K562 (cell line): ENCODE data around the gene MARK3. TPM values are rescaled to one million over a fixed set of nuclear protein-coding genes. Genes with fewer than 3 reads are reported as not detected.

Experiments
- CC2D1A ChIP-seq: fragments of 450-650 bp; IDR thresholded peaks from 2 replicates; pipeline ENCODE4 v1.6.1; 2017; ENCODE audit warnings: mild to moderate bottlenecking
- DNMT1 ChIP-seq: fragments of 450-650 bp; IDR thresholded peaks from 2 replicates; pipeline ENCODE4 v1.6.1; 2016; ENCODE audit warnings: antibody characterized with exemption, mild to moderate bottlenecking
- FIP1L1 ChIP-seq: fragments of 200-400 bp; formaldehyde crosslinking; IDR thresholded peaks from 2 replicates; pipeline ENCODE4 v1.6.1; 2018; ENCODE audit warnings: mild to moderate bottlenecking, low read depth, low read length; ENCODE audit not compliant: poor library complexity, severe bottlenecking
- FOXM1 ChIP-seq, 2 experiments: fragments of 450-650 bp in 1 of 2; sonication (generic) in 1 of 2; formaldehyde crosslinking in 1 of 2; IDR thresholded peaks; 2 replicates each; pipeline versions ENCODE4 v1.6.1 to v1.9.0; 2017 to 2022; ENCODE audit warnings: low read depth in 2 of 2, mild to moderate bottlenecking in 2 of 2, missing genetic modification reagents in 1 of 2, moderate library complexity in 1 of 2
- HNRNPL ChIP-seq: fragments of 200-400 bp; formaldehyde crosslinking; IDR thresholded peaks from 2 replicates; pipeline ENCODE4 v1.6.1; 2017; ENCODE audit warnings: low read depth, mild to moderate bottlenecking, low read length
- KLF1 ChIP-seq: fragments of 450-650 bp; IDR thresholded peaks from 2 replicates; pipeline ENCODE4 v1.6.1; 2016; ENCODE audit warnings: missing genetic modification characterization, missing compliant biosample characterization
- MYBL2 ChIP-seq, 2 experiments: fragments of 450-650 bp in 1 of 2; sonication (generic) in 1 of 2; formaldehyde crosslinking in 1 of 2; IDR thresholded peaks; 2 replicates each; pipeline versions ENCODE4 v1.6.1 to v1.8.1; 2017 to 2022; ENCODE audit warnings: borderline replicate concordance in 1 of 2, inconsistent platforms in 1 of 2, low read depth in 1 of 2, mild to moderate bottlenecking in 1 of 2, missing genetic modification reagents in 1 of 2, moderate library complexity in 1 of 2
- NR2C2 ChIP-seq, 2 experiments: fragments of 200-800 bp in 1 of 2; sonication (Bioruptor generic) in 1 of 2; sonication (generic) in 1 of 2; formaldehyde crosslinking in 1 of 2; IDR thresholded peaks; 2 replicates each; pipeline versions ENCODE4 v1.6.1 to v1.8.0; 2016 to 2022; ENCODE audit warnings: mild to moderate bottlenecking in 1 of 2, missing compliant biosample characterization in 1 of 2, missing genetic modification characterization in 1 of 2, missing genetic modification reagents in 1 of 2
- RBM14 ChIP-seq: fragments of 200-400 bp; formaldehyde crosslinking; IDR thresholded peaks from 2 replicates; pipeline ENCODE4 v1.6.1; 2018; ENCODE audit warnings: low read depth, mild to moderate bottlenecking, low read length, moderate library complexity, borderline replicate concordance; ENCODE audit not compliant: insufficient read depth
- SIRT6 ChIP-seq: IDR thresholded peaks from one replicate; pipeline ENCODE4 v1.6.1; 2012; ENCODE audit warnings: low read depth, mild to moderate bottlenecking, control low read depth, inconsistent platforms, low read length, moderate library complexity
- STAT6 ChIP-seq: sonication (generic); formaldehyde crosslinking; IDR thresholded peaks from 2 replicates; pipeline ENCODE4 v1.8.1; 2023; ENCODE audit warnings: mild to moderate bottlenecking, missing genetic modification reagents
- TAF9B ChIP-seq: fragments of 450-650 bp; IDR thresholded peaks from 2 replicates; pipeline ENCODE4 v1.6.1; 2018; ENCODE audit warnings: mild to moderate bottlenecking; ENCODE audit not compliant: partially characterized antibody
- ZNF121 ChIP-seq: sonication (generic); formaldehyde crosslinking; conservative IDR thresholded peaks from 2 replicates; pipeline ENCODE4 v1.8.0; 2022; ENCODE audit warnings: missing genetic modification reagents
- ZNF140 ChIP-seq: fragments of 250-450 bp; sonication (Bioruptor Pico); IDR thresholded peaks from 2 replicates; pipeline ENCODE4 v1.8.0; 2021; ENCODE audit warnings: moderate library complexity, mild to moderate bottlenecking, inconsistent platforms
- ZNF217 ChIP-seq: sonication (generic); formaldehyde crosslinking; IDR thresholded peaks from 2 replicates; pipeline ENCODE4 v1.8.0; 2022; ENCODE audit warnings: mild to moderate bottlenecking, missing genetic modification reagents
- ZNF384 ChIP-seq: IDR thresholded peaks from 2 replicates; pipeline ENCODE4 v1.6.1; 2012; ENCODE audit warnings: low read depth, low read length, improper control_type of control experiment
- ZNF584 ChIP-seq: fragments of 200-800 bp; sonication (Bioruptor generic); IDR thresholded peaks from 2 replicates; pipeline ENCODE4 v1.6.1; 2016; ENCODE audit warnings: low read depth, mild to moderate bottlenecking, missing genetic modification characterization, missing compliant biosample characterization
- ZNF668 ChIP-seq: fragments of 250-450 bp; sonication (Bioruptor Pico); IDR thresholded peaks from 2 replicates; pipeline ENCODE4 v1.8.0; 2022; ENCODE audit warnings: mild to moderate bottlenecking, inconsistent platforms
- polyA plus RNA-seq, 8 experiments: library from polyadenylated mRNA; depleted of rRNA in 4 of 8; stranded (reverse) in 5 of 8; unstranded in 3 of 8; fragments of >200 nt; fragmentation: Nextera tagmentation in 2 of 8; fragmentation: Illumina TruSeq in 1 of 8; extraction: Ambion mirVana in 2 of 8; extraction: Trizol in 1 of 8; gene quantifications; 2 replicates each; pipeline versions ENCODE4 v1.2.1 to v1.2.3, GENCODE V29; 2011 to 2014; ENCODE audit warnings: inconsistent platforms in 1 of 8, missing spikeins in 1 of 8
- total RNA-seq, 7 experiments: library from RNA; depleted of rRNA in 6 of 7; stranded (reverse); fragments of >200 nt in 6 of 7; fragmentation: Illumina TruSeq in 2 of 7; extraction: Trizol in 2 of 7; gene quantifications; 2 replicates each; pipeline versions ENCODE4 v1.2.1 to v1.2.3, GENCODE V29; 2011 to 2021; ENCODE audit warnings: low replicate concordance in 1 of 7
- TF ChIP-seq, protein P1 (sequence below): sonication (generic); formaldehyde crosslinking; IDR thresholded peaks from 2 replicates; pipeline ENCODE4 v1.8.0; 2022; ENCODE audit warnings: missing genetic modification reagents, mild to moderate bottlenecking, borderline replicate concordance
- TF ChIP-seq, protein P2 (sequence below): fragments of 200-800 bp; sonication (Bioruptor generic); IDR thresholded peaks from 2 replicates; pipeline ENCODE4 v1.6.1; 2017; ENCODE audit warnings: missing genetic modification characterization, missing compliant biosample characterization

Gene MARK3
- total and polyA plus RNA-seq, 9 of the 15 experiments (the other 6 are each of a cell fraction or from before 2014, with no cell fraction given): 10.1 to 68.7 (median 56.3) TPM

DNA sequence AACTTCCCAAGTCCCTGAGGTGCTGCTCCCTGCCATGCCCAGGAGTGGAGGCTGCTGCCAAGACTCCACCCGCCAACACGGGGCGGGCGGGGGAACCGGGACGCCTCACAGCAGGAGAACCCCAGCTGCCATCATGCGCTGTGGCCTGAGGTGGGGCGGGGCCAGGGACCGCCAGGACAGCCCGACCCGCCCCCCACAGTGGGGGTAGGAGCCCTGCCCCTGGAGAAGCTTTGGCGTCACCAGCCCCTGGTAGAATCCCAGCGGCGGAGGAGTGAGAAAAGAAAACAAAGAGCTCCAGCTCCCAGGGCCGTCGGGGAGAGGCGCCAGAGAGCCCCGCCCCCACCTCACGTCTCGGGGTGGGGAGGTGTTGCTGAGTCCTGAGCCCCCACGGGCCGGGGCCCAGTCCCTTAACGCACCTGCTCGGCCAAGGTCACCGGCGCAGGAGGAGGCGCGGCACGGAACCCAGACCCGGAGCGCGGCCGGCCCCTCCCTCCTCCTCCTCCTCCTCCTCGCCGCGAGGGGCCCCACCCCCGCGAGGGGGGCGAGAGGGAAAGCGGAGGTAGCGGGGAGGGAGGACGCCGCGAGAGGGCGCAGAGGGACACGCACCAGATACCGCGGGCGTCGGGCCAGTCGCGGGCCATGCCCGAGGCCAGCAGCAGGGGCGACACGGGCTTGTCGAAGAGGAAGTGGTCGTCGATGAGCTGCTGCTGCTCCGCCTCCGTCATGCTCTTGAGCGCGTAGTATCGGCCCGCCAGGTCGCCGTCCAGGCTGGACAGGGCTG is 135.6 kb downstream of the MARK3 start (continued):
- TF ChIP-seq STAT6: no peak
- TF ChIP-seq HNRNPL: peak; percentile 84; the same call in 1 of the 2 replicates
- no peak for TF ChIP-seq ZNF668
- no peak for TF ChIP-seq DNMT1
- TF ChIP-seq, protein P1, sequence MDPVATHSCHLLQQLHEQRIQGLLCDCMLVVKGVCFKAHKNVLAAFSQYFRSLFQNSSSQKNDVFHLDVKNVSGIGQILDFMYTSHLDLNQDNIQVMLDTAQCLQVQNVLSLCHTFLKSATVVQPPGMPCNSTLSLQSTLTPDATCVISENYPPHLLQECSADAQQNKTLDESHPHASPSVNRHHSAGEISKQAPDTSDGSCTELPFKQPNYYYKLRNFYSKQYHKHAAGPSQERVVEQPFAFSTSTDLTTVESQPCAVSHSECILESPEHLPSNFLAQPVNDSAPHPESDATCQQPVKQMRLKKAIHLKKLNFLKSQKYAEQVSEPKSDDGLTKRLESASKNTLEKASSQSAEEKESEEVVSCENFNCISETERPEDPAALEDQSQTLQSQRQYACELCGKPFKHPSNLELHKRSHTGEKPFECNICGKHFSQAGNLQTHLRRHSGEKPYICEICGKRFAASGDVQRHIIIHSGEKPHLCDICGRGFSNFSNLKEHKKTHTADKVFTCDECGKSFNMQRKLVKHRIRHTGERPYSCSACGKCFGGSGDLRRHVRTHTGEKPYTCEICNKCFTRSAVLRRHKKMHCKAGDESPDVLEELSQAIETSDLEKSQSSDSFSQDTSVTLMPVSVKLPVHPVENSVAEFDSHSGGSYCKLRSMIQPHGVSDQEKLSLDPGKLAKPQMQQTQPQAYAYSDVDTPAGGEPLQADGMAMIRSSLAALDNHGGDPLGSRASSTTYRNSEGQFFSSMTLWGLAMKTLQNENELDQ: no peak
- TF ChIP-seq, protein P2, sequence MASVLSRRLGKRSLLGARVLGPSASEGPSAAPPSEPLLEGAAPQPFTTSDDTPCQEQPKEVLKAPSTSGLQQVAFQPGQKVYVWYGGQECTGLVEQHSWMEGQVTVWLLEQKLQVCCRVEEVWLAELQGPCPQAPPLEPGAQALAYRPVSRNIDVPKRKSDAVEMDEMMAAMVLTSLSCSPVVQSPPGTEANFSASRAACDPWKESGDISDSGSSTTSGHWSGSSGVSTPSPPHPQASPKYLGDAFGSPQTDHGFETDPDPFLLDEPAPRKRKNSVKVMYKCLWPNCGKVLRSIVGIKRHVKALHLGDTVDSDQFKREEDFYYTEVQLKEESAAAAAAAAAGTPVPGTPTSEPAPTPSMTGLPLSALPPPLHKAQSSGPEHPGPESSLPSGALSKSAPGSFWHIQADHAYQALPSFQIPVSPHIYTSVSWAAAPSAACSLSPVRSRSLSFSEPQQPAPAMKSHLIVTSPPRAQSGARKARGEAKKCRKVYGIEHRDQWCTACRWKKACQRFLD (CRISPR knock-in tag): no peak
- no peak for TF ChIP-seq MYBL2 (IDR thresholded peaks at IDR 0.05; ENCODE audit: low read depth)
- no peak for TF ChIP-seq MYBL2 (CRISPR knock-in tag; IDR thresholded peaks at IDR 0.05; ENCODE audit: borderline replicate concordance)
- TF ChIP-seq SIRT6: no peak
- TF ChIP-seq TAF9B: no peak
- no peak for TF ChIP-seq ZNF140 (CRISPR knock-in tag)
- no peak for TF ChIP-seq NR2C2 (CRISPR knock-in tag; IDR thresholded peaks at IDR 0.05)
- TF ChIP-seq NR2C2 (tag; IDR thresholded peaks at IDR 0.05): 0 out of 2 replicates have a peak, but pooled peaks have one; percentile 18
- no peak for TF ChIP-seq RBM14
- peak; percentile 76 for TF ChIP-seq FIP1L1
- no peak for TF ChIP-seq KLF1
- TF ChIP-seq ZNF584 (CRISPR knock-in tag): no peak
- TF ChIP-seq ZNF217 (CRISPR knock-in tag): no peak
- no peak for TF ChIP-seq CC2D1A
- no peak for TF ChIP-seq FOXM1 (IDR thresholded peaks at IDR 0.05; ENCODE audit: low read depth)
- 0 out of 2 replicates have a peak, but pooled peaks have one; percentile 3 for TF ChIP-seq FOXM1 (CRISPR knock-in tag; IDR thresholded peaks at IDR 0.05; ENCODE audit: low read depth)
- TF ChIP-seq ZNF384: no peak
- no peak for TF ChIP-seq ZNF121 (CRISPR knock-in tag)
